Measurements from ENCODE around the gene CMTM7.
"Not testable (repeated sequence)": the region's sequence is repeated elsewhere in the genome, so short reads cannot be mapped to it uniquely, and the experiment has no call there.

CMTM7 gene

GRCh38 chr3:32383136-32383711 lies 8.4 kb upstream of the CMTM7 start:
- no peak for DNase-seq (ENCODE audit: low spot score)

GRCh38 chr3:32384938-32385337 lies 6.7 kb upstream of the CMTM7 start:
- DNase-seq (ENCODE audit: low spot score) = no peak

GRCh38 chr3:32387512-32387911 lies 4.1 kb upstream of the CMTM7 start:
- DNase-seq (ENCODE audit: low spot score) = no peak

- DNase-seq (ENCODE audit: low spot score) = not testable (repeated sequence)
Observed at GRCh38 chr3:32389577-32389976, 2.1 kb upstream of the CMTM7 start.

- DNase-seq (ENCODE audit: low spot score) = no peak
Observed at GRCh38 chr3:32392536-32393302, 1.1 kb downstream of the CMTM7 start.

- DNase-seq (ENCODE audit: low spot score) = no peak
Observed at GRCh38 chr3:32395496-32395895, 3.8 kb downstream of the CMTM7 start.

- no peak for DNase-seq (ENCODE audit: low spot score)
Observed at GRCh38 chr3:32397941-32398340, 6.3 kb downstream of the CMTM7 start.

GRCh38 chr3:32398531-32398930 lies 6.9 kb downstream of the CMTM7 start:
- no peak for DNase-seq (ENCODE audit: low spot score)

- DNase-seq (ENCODE audit: low spot score) = peak; percentile 67
Observed at GRCh38 chr3:32399030-32399620, 7.5 kb downstream of the CMTM7 start.

GRCh38 chr3:32401126-32401525 lies 9.5 kb downstream of the CMTM7 start:
- DNase-seq (ENCODE audit: low spot score) = no peak

GRCh38 chr3:32401556-32402081 lies 10.0 kb downstream of the CMTM7 start:
- DNase-seq (ENCODE audit: low spot score) = peak; percentile 91

- no peak for DNase-seq (ENCODE audit: low spot score)
Observed at GRCh38 chr3:32403663-32404062, 12.0 kb downstream of the CMTM7 start.

- DNase-seq (ENCODE audit: low spot score) = no peak
Observed at GRCh38 chr3:32404714-32405113, 13.1 kb downstream of the CMTM7 start.

GRCh38 chr3:32405155-32405554 lies 13.5 kb downstream of the CMTM7 start:
- no peak for DNase-seq (ENCODE audit: low spot score)

- no peak for DNase-seq (ENCODE audit: low spot score)
Observed at GRCh38 chr3:32405711-32406323, 14.2 kb downstream of the CMTM7 start.

GRCh38 chr3:32406486-32407408 lies 15.1 kb downstream of the CMTM7 start:
- DNase-seq (ENCODE audit: low spot score) = no peak

GRCh38 chr3:32410367-32411246 lies 19.0 kb downstream of the CMTM7 start:
- no peak for DNase-seq (ENCODE audit: low spot score)

- DNase-seq (ENCODE audit: low spot score) = no peak
Observed at GRCh38 chr3:32411442-32411841, 19.8 kb downstream of the CMTM7 start.

GRCh38 chr3:32412887-32413286 lies 21.2 kb downstream of the CMTM7 start:
- DNase-seq (ENCODE audit: low spot score) = no peak

- DNase-seq (ENCODE audit: low spot score) = no peak
Observed at GRCh38 chr3:32413845-32414521, 22.3 kb downstream of the CMTM7 start.
